NCI-H524 treated with DMSO at 0.1 percent for 48 hours (cell line): ENCODE measurements around the gene PSMB2.
"Not testable (repeated sequence)": the region's sequence is repeated elsewhere in the genome, so short reads cannot be mapped to it uniquely, and the experiment has no call there.

Source experiments
- DNase-seq: peaks from one replicate; lab custom pipeline; 2025; lab: John Stamatoyannopoulos, UW

PSMB2 gene

DNA sequence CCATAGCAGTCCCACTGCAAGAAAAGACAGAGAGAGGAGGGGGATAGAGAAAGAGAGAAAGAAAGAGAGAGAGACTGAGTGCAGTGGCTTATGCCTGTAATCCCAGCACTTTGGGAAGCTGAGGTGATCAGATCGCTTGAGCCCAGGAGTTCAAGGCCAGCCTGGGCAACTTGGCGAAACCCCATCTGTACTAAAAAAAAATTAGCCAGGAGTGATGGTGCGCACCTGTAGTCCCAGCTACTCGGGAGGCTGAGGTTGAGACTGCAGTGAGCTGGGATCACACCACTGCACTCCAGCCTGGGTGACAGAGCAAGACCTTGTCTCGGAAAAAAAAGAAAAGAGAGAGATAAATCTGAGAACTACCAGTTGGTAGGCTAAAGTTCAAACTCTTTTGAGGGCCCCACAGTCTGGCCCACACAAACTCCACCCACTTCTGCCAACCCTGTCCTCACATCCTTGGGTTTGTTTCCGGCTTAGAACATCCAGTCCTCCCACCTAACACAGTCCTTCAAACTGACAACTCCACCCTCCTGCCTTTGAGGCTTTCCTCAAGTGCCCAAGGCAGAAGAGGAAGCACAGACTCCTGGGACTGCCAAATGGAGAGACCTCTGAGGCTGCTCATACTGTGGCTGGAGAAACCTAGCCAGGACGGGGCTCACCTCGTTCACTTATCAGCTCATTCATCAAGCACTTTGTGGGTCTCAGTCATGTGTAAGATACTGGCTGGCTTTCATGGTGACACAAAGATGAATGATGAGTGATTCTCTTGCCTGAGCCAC lies 48.1 kb downstream of the PSMB2 start:
- DNase-seq: no peak

DNA sequence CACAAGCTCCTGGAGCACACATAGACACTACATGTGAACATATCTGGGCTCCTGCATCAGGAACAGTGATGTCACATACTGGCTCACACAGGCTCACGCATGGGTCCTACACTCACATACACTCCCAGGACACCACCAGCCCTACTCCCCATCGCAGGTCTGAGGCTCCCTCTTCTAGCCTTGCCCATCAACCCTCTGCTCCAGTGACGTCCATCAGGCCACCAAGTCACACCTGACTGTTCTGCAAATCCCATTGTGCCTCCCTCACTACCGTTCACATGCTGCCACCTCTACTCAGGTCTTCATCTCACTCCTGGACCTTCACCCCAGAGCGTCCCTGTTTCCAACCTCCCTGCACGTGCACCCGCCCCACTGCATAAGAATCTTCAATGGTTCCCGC lies 50.1 kb downstream of the PSMB2 start:
- no peak for DNase-seq

- DNase-seq: no peak
These were observed 50.8 kb downstream of the PSMB2 start for GRCh38 chr1:35590476-35591040.

GRCh38 chr1:35589516-35590427 lies 51.6 kb downstream of the PSMB2 start:
- DNase-seq: no peak

DNA sequence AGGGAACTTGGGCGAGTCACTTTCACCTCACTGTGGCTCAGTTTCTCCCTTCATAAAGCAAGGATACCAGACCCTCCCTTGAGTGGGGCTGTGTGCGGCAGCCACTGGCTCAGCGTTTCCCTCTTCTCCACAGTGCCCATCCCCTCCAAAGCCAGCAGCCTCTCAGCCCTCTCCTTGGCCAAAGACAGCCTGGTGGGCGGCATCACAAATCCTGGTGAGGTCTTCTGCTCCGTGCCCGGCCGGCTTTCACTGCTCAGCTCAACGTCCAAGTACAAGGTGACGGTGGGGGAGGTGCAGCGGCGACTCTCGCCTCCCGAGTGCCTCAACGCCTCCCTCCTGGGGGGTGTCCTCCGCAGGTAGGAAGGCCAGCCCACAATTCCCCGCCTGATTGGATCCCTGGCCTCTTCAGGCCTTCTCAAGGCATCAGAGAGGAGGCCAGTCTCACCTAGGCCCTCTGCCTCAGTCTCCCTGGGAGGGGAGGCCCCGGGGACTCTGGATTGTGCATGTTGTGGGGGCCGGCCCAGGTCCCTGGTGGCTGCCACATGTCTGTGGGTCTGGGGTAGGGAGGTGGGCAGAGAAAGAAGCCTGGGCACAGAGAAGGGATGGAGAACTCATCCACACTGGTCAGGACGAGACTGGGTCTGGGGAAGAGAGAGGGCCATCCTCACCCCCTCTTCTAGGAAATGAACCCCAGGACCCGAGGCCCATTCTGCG lies 53.0 kb downstream of the PSMB2 start:
- no peak for DNase-seq

- DNase-seq: no peak
These were observed 53.6 kb downstream of the PSMB2 start for GRCh38 chr1:35587736-35588135.

DNA sequence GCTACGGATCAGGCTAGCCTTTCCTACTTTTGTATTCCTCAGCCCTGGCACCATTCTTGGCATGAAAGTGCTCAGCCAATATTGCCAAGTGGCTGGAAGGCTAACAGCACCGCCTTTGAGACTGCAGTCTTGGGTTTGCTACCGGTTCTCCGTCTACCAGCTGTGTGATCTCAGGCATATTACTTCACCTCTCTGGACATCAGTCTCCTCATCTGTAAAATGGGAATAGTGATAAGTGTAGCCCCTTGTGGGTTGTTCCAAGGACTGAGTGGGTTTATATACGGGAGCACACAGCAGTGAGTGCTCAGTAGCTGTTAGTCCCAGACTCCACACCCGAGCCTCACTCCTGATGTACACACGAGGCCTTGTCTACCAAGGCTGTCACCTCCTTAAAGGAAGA lies 54.5 kb downstream of the PSMB2 start:
- DNase-seq: no peak

GRCh38 chr1:35585805-35586204 lies 55.5 kb downstream of the PSMB2 start:
- DNase-seq: not testable (repeated sequence)

GRCh38 chr1:35585281-35585680 lies 56.0 kb downstream of the PSMB2 start:
- no peak for DNase-seq

GRCh38 chr1:35581621-35582020 lies 59.7 kb downstream of the PSMB2 start:
- not testable (repeated sequence) for DNase-seq

DNA sequence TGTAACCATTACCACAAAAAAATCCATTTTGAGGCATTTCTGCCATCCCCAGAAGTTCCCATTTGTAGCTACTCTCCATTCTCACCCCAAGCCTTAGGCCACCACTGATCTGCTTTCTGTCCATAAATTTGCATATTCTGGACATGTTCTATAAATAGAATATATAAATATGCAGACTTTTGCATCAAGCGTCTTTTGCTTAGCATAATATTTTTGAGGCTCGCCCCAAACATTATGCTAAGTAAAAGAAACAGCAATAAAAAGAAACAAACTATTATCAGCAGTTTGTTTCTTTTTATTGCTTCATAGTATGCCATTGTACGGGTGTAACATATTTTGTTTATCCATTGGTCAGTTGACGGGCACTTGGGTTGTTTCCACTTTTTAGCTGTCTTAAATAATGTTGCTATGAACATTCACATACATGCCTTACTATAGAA lies 60.4 kb downstream of the PSMB2 start:
- no peak for DNase-seq

GRCh38 chr1:35577071-35577998 lies 64.0 kb downstream of the PSMB2 start:
- DNase-seq: no peak

GRCh38 chr1:35576766-35577070 lies 64.6 kb downstream of the PSMB2 start:
- not testable (repeated sequence) for DNase-seq

DNA sequence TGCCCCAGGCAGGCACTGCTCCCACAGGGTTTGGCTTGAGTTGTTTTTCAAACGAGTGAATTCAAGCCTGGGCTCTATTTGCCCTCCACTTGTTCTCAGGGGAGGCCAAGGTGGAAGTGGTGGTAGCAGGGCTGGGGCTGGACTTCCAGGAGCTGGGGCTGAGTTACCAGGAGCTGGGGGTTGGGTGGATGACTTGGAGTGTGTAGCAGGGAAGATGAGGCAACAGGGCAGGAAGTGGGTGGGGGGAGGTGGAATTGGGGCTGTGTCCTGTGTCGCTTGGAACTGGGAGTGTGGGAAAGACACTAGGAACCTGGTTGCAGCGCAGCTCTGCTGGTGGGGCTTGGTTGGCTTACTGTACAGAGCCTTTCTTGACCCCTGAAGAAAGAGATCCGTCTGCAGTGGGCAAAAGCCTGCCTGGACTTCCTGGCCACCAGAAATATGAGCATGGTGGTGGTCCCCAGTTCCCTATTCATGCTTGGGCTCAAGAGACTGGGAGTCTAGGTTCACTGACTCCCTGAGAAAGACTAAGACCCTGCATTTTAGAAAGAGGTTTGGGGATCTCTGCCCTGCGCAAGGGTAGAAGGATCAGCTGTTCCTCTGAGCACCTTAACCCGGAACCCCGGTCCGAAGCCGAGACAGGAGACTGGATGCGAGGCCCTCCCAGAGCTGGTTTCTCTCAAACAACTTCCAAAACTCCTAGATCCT lies 65.1 kb downstream of the PSMB2 start:
- DNase-seq: no peak

GRCh38 chr1:35575416-35575958 lies 65.8 kb downstream of the PSMB2 start:
- DNase-seq: no peak

- no peak for DNase-seq
These were observed 66.5 kb downstream of the PSMB2 start for GRCh38 chr1:35574655-35575415.

- no peak for DNase-seq
These were observed 67.1 kb downstream of the PSMB2 start for GRCh38 chr1:35574125-35574654.

- no peak for DNase-seq
These were observed 67.9 kb downstream of the PSMB2 start, which contains the start of gene TFAP2E for GRCh38 chr1:35573198-35574124. TSS of gene TFAP2E (plus strand) at chr1:35573314. CDS start at chr1:35573578, 264 bp downstream.
